ENCODE data around the gene LILRB3.

GRCh38 chr19:54206831-54207177, 16.0 kb downstream of the LILRB3 start:
- TF ChIP-seq CTCF (IDR thresholded peaks at IDR 0.05; ENCODE audit: low read length): no peak
- no peak for TF ChIP-seq EZH2 (IDR thresholded peaks at IDR 0.05; ENCODE audit: borderline replicate concordance, low read length)
